ENCODE measurements around the gene NAPSA.

DNA sequence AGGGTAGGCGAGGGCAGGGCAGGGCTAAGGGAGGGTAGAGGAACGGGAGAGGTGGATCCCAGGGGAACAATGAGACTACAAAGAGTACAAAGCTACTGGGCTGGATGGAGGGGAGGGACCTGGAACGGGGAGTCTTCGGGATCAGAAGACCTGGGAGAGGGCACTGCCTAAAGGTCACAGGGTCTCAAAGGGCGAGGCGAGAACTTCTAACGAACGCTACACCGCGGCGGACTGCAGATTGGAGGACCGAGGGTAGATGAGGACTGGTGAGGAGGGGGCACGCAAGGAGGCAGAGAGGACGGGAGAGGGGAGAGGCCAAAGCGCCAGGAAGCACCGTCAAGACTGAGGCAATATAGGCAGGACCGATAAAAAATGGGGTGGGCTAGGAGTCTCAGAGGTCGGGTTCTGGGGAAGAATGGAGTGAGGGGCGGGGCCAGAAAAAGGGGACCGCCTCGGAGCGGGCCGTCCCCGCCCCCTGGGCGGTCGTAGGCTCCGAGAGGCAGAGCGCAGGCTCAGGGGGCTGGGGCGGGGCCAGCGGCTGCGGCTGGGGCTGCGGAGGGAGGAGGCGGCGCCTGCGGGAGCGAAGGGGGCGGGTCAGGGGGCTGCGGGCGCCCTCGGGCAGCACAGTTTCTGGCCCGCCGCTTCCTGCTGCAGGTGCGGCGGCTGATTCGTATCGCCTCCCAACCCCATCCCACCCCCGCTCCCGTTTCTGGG lies 34.9 kb downstream of the NAPSA start:
- TF ChIP-seq, protein P1, sequence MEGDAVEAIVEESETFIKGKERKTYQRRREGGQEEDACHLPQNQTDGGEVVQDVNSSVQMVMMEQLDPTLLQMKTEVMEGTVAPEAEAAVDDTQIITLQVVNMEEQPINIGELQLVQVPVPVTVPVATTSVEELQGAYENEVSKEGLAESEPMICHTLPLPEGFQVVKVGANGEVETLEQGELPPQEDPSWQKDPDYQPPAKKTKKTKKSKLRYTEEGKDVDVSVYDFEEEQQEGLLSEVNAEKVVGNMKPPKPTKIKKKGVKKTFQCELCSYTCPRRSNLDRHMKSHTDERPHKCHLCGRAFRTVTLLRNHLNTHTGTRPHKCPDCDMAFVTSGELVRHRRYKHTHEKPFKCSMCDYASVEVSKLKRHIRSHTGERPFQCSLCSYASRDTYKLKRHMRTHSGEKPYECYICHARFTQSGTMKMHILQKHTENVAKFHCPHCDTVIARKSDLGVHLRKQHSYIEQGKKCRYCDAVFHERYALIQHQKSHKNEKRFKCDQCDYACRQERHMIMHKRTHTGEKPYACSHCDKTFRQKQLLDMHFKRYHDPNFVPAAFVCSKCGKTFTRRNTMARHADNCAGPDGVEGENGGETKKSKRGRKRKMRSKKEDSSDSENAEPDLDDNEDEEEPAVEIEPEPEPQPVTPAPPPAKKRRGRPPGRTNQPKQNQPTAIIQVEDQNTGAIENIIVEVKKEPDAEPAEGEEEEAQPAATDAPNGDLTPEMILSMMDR (IDR thresholded peaks at IDR 0.05; ENCODE audit: low read length) = no peak
- no peak for TF ChIP-seq EZH2 (optimal IDR thresholded peaks at IDR 0.05; ENCODE audit: low read depth, low read length)

Data from MM.1S (cell line).